ENCODE data around the gene BACE2.

The BACE2 gene

GRCh38 chr21:41325138-41325912 is 157.4 kb downstream of the BACE2 start:
- no peak for DNase-seq

DNA sequence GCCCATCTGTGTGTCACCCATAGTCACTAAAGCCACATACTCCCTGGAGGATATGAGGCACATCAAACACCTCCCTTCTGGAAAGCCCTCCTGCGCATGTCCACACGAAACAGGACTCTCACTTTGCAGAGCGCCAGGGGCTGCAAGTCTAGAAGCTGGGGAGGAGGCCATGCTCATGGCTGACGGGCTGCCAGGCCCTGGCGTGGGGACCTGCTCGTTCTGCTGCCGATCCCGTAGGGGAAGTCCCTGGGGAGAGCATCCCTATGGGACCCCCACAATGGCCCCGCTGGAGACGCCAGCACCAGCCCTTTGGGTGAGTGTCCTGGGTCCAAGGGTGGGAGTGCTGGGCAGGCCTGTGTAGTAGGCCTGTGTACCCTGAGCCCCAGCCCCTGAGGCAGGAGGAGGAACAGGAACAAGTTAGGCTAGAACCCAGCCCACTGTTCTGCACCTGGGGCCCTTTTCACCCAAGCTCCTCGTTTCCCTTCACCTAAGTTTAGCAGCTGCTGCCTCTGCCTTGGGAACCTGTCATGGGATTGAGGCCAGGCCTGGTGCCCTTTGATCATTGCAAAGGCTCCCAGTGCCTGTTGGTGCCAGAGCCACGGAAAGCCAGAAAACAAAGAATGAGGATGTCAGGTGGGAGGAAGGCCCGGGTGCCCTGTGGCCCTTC is 158.6 kb downstream of the BACE2 start:
- DNase-seq: no peak

GRCh38 chr21:41327753-41328152 is 159.8 kb downstream of the BACE2 start:
- no peak for DNase-seq

GRCh38 chr21:41328660-41329607 is 161.0 kb downstream of the BACE2 start:
- DNase-seq: no peak
